ENCODE data around the gene TTLL4.

GRCh38 chr2:218662827-218663226 is 47.8 kb upstream of the TTLL4 start:
- TF ChIP-seq CTCF (IDR thresholded peaks at IDR 0.05; ENCODE audit: insufficient read depth, low read length, poor library complexity, severe bottlenecking) (no peak), EZH2phosphoT487 (conservative IDR thresholded peaks at IDR 0.05; ENCODE audit: low read length) (no peak)

Data from SU-DHL-6 (cell line).